ENCODE data around the gene UQCC3. TPM values are rescaled to one million over a fixed set of nuclear protein-coding genes. Genes with fewer than 3 reads are reported as not detected.

Gene UQCC3
- total and polyA plus RNA-seq, 10 of the 15 experiments (the other 5 are each of a cell fraction or from before 2014, with no cell fraction given): 1.3 to 20.5 (median 8.2) TPM

- Histone ChIP-seq H3K27ac (ENCODE audit: control insufficient read depth, insufficient read depth) (no peak overlapping the region), H3K36me3 (ENCODE audit: control insufficient read depth in 2 of 2, insufficient read depth in 2 of 2, low read length in 1 of 2) (peaks cover 0 to 7% of the 10 kb centered on the region in 2 experiments; a peak in 1 of 4 replicates), H3K4me2 (ENCODE audit: control insufficient read depth, insufficient read depth) (no peak overlapping the region), H3K4me1 (ENCODE audit: control insufficient read depth, insufficient read depth, low read length) (peaks cover 11% of the 10 kb centered on the region), H3K9me3 (replicated peaks; ENCODE audit: control insufficient read depth, insufficient read depth, low read length) (no peaks in the 10 kb centered on the region), H3K4me3 (no peak overlapping the region), H3K9ac (ENCODE audit: control insufficient read depth, insufficient read depth, low read length) (no peak overlapping the region), H2AFZ (ENCODE audit: control insufficient read depth, low read depth, low read length) (peak overlapping the region; percentile 74), H3K27me3 (replicated peaks in 1 of 2; ENCODE audit: control insufficient read depth in 2 of 2, insufficient read depth in 2 of 2, low read length in 1 of 2) (no peaks in the 10 kb centered on the region), H3K79me2 (ENCODE audit: control insufficient read depth, insufficient read depth, low read length) (peaks cover 20% of the 10 kb centered on the region), H4K20me1 (ENCODE audit: control insufficient read depth, insufficient read depth) (no peaks in the 10 kb centered on the region; the same call in 1 of the 2 replicates)
- POLR2A ChIA-PET: interaction anchor here (0.5 to 9.7 kb wide), 17 partner anchors 9 to 245 kb away, joined by 3 to 83 read pairs (median 4); partner anchors contain the start of genes BSCL2, C11orf98, CSKMT and GNG3
- DNase-seq (ENCODE audit: low read depth, low spot score): no peak
- in situ Hi-C loops (cut with MboI) (no loop called here), intact Hi-C loops (cut with micrococcal nuclease; ENCODE audit: unreplicated experiment) (loop anchor here (2.0 to 10.0 kb wide), 2 partner anchors 160 to 216 kb away; no protein-coding TSS in a partner anchor)
- CTCF ChIA-PET: interaction anchor here (0.6 to 2.9 kb wide), 28 partner anchors 9 to 256 kb away, joined by 3 to 24 read pairs (median 4); partner anchors contain the start of genes C11orf98, CSKMT, LRRN4CL and POLR2G
- TF ChIP-seq CTCF (IDR thresholded peaks at IDR 0.05 in 2 of 3, conservative IDR thresholded peaks at IDR 0.05 in 1 of 3; ENCODE audit: control insufficient read depth in 2 of 3, extremely low read depth in 1 of 3, insufficient read depth in 1 of 3, low read depth in 3 of 3, low read length in 3 of 3): peak; percentile 63 to 69 (median 65)
- peak; percentile 32; the same call in 1 of the 2 replicates for TF ChIP-seq SMC3 (IDR thresholded peaks at IDR 0.05; ENCODE audit: borderline replicate concordance, low read length)
- TF ChIP-seq POU2F2 (IDR thresholded peaks at IDR 0.05; ENCODE audit: borderline replicate concordance, low read depth, low read length): peak; percentile 86; the same call in 2 of the 3 replicates
- TF ChIP-seq NR2F1 (conservative IDR thresholded peaks at IDR 0.05): no peak
- TF ChIP-seq CBFB (IDR thresholded peaks at IDR 0.05; ENCODE audit: low read depth): no peak
- TF ChIP-seq RAD21 (IDR thresholded peaks at IDR 0.05; ENCODE audit: insufficient read depth, low read depth, low read length): peak; percentile 64
- TF ChIP-seq IKZF2 (IDR thresholded peaks at IDR 0.05): no peak
- no peak for FAIRE-seq
- SMC1A ChIA-PET (ENCODE audit: uncharacterized antibody, unreplicated experiment): interaction anchor here (0.6 to 2.1 kb wide), 18 partner anchors 9 to 201 kb away, joined by 3 to 7 read pairs (median 4); partner anchors contain the start of genes C11orf98, CSKMT, HNRNPUL2 and LBHD1
- RAD21 ChIA-PET (ENCODE audit: unreplicated experiment): interaction anchor here (0.9 to 1.9 kb wide), 8 partner anchors 9 to 256 kb away, joined by 3 to 8 read pairs (median 3); partner anchors contain the start of genes C11orf98, CSKMT, LBHD1 and TMEM179B
- 36% methylated on average over 4 of the region's 4 CpGs for WGBS (ENCODE audit: insufficient coverage, insufficient replicate concordance, low lambda C conversion rate, missing lambda C conversion rate)
- BruUV-seq (replicated peaks): no TSS peak
- peak; percentile 91 for ATAC-seq
These were observed 9.4 kb downstream of the UQCC3 start for GRCh38 chr11:62680825-62681240.
